ENCODE measurements around the gene RAB40C.

RAB40C gene

GRCh38 chr16:676565-676902 is 86.7 kb downstream of the RAB40C start:
- Histone ChIP-seq H3K4me3 (ENCODE audit: low read depth, low read length) (peak overlapping the region; percentile 24), H3K9me3 (ENCODE audit: control insufficient read depth, insufficient read depth, low read length) (no peaks in the 10 kb centered on the region), H3K36me3 (ENCODE audit: control insufficient read depth, insufficient read depth, low read length) (peaks cover 30% of the 10 kb centered on the region), H3K9ac (ENCODE audit: low read depth, low read length) (no peak overlapping the region), H3K27me3 (ENCODE audit: control insufficient read depth, insufficient read depth, low read length) (no peaks in the 10 kb centered on the region), H3K4me1 (ENCODE audit: control insufficient read depth, insufficient read depth, low read length) (no peaks in the 10 kb centered on the region)

- Histone ChIP-seq H3K36me3 (ENCODE audit: control insufficient read depth, insufficient read depth, low read length) (peaks cover 31% of the 10 kb centered on the region), H3K4me3 (ENCODE audit: low read depth, low read length) (peak overlapping the region; percentile 24), H3K4me1 (ENCODE audit: control insufficient read depth, insufficient read depth, low read length) (no peaks in the 10 kb centered on the region), H3K9ac (ENCODE audit: low read depth, low read length) (no peak overlapping the region), H3K27me3 (ENCODE audit: control insufficient read depth, insufficient read depth, low read length) (no peaks in the 10 kb centered on the region), H3K9me3 (ENCODE audit: control insufficient read depth, insufficient read depth, low read length) (no peaks in the 10 kb centered on the region)
Observed at GRCh38 chr16:676913-677312, 87.0 kb downstream of the RAB40C start.

- Histone ChIP-seq H3K9me3 (ENCODE audit: control insufficient read depth, insufficient read depth, low read length) (no peaks in the 10 kb centered on the region), H3K27me3 (ENCODE audit: control insufficient read depth, insufficient read depth, low read length) (no peaks in the 10 kb centered on the region), H3K9ac (ENCODE audit: low read depth, low read length) (no peak overlapping the region), H3K4me3 (ENCODE audit: low read depth, low read length) (peak overlapping the region; percentile 24), H3K36me3 (ENCODE audit: control insufficient read depth, insufficient read depth, low read length) (peaks cover 31% of the 10 kb centered on the region), H3K4me1 (ENCODE audit: control insufficient read depth, insufficient read depth, low read length) (no peaks in the 10 kb centered on the region)
Observed at GRCh38 chr16:677316-678190, 87.7 kb downstream of the RAB40C start.

DNA sequence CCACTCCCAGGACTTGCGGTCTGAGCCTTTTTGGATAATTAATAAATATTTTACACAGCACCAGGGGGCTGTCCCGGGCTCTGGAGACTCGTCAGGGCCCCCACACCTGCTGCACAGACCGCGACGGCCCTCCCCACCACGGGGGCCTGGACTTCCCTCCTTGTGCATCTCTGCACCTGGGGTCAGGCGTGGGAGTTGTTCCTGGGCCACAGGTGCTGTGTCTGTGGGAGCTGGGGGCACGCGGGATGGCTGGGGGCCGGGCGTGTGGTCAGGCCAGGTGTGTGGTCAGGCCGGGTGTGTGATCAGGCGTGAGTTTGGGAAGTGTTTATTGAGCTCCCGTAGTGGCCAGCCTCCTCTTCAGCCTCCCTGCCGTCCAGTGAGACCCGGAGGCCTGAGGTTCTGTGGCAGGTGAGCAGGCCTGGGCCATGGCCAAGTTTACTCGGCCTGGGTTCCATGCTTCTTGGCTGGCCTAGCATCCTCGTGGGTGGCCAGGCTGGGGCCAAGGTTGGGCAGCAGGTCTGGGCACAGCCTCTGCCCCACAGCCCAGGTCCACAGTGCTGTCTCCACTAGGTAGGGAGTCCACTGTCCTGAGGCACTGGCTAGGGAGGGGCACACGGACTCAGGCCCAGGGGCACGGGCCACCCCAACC is 88.5 kb downstream of the RAB40C start:
- Histone ChIP-seq H3K36me3 (ENCODE audit: control insufficient read depth, insufficient read depth, low read length) (peaks cover 31% of the 10 kb centered on the region), H3K9me3 (ENCODE audit: control insufficient read depth, insufficient read depth, low read length) (no peaks in the 10 kb centered on the region), H3K4me3 (ENCODE audit: low read depth, low read length) (no peak overlapping the region), H3K4me1 (ENCODE audit: control insufficient read depth, insufficient read depth, low read length) (peaks cover 3% of the 10 kb centered on the region), H3K27me3 (ENCODE audit: control insufficient read depth, insufficient read depth, low read length) (no peaks in the 10 kb centered on the region), H3K9ac (ENCODE audit: low read depth, low read length) (no peak overlapping the region)

All from iPS-15b (cell line).